GM21786 (cell line): ENCODE results near the gene MSL3B.
"Not testable (repeated sequence)": the region's sequence is repeated elsewhere in the genome, so short reads cannot be mapped to it uniquely, and the experiment has no call there.

Source experiments
- ATAC-seq: cut with Tn5 transposase; IDR thresholded peaks from one replicate; pipeline ENCODE4 v1.9.1; 2021; ENCODE audit not compliant: unreplicated experiment

The MSL3B gene

DNA sequence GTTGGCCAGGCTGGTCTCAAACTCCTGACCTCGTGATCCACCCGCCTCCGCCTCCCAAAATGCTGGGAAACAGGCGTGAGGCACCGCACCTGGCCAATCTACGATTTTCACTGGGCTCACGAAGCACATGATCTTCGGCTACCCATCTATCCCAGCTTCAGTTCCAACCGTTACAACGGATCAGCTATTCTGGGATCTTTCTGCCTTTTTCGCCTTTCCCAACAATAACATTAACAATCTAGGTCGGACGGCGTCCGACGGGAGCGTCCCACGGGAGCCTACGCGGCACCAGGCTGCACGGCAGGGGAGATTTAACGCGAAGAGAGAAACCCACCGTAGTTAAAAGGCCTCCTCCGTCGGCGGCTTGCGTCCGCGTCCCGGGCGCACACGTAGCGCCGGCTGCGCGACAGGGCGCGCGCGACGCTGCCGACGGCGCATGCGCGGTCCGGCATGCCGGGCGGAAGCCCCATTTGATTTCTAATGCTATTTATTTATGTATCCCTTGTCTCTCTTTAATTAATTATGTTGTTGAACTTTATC lies at the start of gene MSL3B:
Gene MSL3B (minus strand): TSS at position 394 of the 540 bp plus-strand sequence.
- peak; percentile 48 for ATAC-seq

- no peak for ATAC-seq
Observed at GRCh38 chr2:233917116-233917515, 48.9 kb upstream of the MSL3B start, which contains the start of gene TRPM8. TRPM8 (plus strand) TSS chr2:233917373; CDS start chr2:233926538, 9,165 bp downstream.

DNA sequence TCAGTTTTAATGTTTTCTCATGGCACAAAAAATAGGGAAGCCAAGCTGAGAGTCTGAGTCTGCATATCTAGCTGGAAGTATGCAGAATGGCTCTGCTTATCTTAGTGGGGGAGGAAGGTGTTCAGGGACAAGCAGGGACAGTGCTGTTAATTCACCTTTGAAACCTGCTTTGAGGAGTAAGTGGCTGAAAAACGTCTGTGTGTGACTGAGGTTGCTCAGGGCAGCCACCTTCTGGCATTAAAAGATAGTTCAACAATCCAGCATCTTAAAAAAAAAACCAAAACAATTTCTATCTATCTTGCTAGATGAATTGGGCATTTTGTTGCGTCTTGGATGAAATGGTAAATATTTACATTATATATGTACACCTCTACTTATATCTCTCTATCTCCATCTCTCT lies 46.9 kb upstream of the MSL3B start:
- ATAC-seq: no peak

- ATAC-seq: no peak
Observed at GRCh38 chr2:233912691-233913423, 44.7 kb upstream of the MSL3B start.

DNA sequence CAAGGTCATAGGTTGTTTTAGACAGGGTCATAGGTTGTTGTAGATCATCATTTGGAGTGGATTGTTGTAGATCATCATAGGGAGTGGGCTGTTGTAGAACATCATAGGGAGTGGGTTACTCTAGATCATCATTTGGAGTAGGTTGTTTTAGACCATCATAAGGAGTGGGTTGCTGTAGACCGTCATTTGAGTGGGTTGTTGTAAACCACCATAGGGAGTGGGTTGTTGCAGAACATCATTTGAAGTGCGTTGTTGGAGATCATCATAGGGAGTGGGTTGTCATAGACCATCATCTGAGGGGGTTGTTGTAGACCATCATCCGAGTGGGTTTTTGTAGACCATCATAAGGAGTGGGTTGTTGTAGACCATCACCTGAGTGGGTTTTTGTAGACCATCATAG lies 39.4 kb upstream of the MSL3B start:
- no peak for ATAC-seq

DNA sequence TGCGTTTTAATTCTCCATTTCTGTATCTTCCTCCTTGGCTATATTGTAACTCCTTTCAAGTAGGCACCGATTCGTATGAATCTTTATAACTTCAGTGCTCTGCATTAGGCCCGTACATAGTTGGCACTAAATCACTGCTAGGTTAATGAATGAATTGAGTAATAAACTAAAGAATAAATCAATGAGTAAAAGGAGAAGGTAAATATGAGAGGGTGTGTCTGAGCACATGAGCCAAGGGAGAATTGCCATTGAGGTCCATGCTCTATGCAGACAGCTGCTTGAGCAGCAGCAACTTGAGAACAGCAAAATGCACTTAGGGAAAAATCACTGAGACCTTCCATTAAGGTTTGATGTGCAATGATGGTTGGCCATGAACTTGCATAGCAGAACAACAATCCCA lies 37.8 kb upstream of the MSL3B start:
- no peak for ATAC-seq

GRCh38 chr2:233901884-233902283 lies 33.7 kb upstream of the MSL3B start:
- no peak for ATAC-seq

GRCh38 chr2:233901367-233901766 lies 33.2 kb upstream of the MSL3B start:
- ATAC-seq: no peak

- not testable (repeated sequence) for ATAC-seq
Observed at GRCh38 chr2:233896253-233896652, 28.1 kb upstream of the MSL3B start.

DNA sequence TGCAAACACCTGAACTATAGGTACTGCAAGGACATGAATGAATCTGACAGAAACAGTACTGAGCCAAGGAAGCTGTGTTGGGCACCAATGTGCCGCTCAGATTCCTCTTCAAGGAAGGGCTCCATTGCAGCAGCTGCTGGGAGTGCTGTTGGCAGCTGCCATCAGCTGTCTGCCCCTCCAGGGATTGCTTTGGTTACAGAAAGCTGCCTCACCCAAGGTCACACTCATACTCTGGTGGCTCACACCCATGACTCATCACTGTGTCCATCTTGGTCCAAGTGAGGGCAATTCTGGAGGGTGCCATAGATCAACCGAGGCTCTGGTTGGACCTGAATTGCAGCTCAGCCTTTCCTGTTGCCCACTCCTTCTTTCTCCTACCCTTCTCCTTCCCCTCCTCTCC lies 24.6 kb upstream of the MSL3B start:
- ATAC-seq: no peak

DNA sequence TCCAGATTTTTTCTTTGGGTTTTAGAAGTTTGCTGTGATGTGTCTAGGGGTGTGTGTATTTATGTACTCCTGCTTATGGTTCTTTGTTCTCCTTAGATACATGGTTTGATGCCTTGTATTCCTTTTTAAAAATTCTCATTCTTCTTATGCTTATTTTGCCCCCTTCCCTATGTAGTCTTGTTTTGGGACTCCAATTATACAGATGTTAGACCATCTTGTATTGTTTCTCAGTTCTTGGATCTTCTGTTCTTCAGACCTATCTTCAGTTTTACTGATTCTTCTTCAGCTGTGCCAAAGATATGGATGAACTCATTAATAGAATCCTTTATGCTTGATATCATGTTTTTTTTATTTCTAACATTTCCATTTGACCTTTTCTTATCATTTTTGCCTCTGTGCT lies 14.2 kb upstream of the MSL3B start:
- ATAC-seq: no peak

GRCh38 chr2:233872125-233872524 lies 3.9 kb upstream of the MSL3B start:
- ATAC-seq: not testable (repeated sequence)

- no peak for ATAC-seq
Observed at GRCh38 chr2:233871432-233871831, 3.2 kb upstream of the MSL3B start.

DNA sequence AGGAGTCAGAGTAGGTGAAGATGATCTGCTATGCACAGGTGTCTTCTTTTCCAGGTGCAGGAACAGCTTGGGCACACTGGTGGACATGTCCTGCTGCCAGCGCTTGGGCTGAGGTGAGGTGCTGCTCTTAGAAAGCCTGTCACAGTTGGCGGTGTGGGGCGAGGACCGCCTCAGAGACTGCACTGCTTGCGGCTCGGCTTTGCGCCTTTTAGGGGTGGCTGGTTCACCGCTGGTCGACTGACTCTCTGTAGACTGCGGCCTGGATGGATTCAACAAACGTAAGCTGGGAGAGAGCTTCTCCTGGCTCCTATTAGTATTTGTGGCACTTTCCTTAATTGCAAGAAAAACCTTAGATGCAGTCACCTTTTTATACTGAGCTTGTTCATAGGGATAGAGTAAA lies 1.7 kb downstream of the MSL3B start:
- ATAC-seq: no peak

- no peak for ATAC-seq
Observed at GRCh38 chr2:233865838-233866237, 2.3 kb downstream of the MSL3B start.

GRCh38 chr2:233862261-233862768 lies 5.9 kb downstream of the MSL3B start:
- ATAC-seq: no peak

- no peak for ATAC-seq
Observed at GRCh38 chr2:233858331-233858730, 9.9 kb downstream of the MSL3B start.

DNA sequence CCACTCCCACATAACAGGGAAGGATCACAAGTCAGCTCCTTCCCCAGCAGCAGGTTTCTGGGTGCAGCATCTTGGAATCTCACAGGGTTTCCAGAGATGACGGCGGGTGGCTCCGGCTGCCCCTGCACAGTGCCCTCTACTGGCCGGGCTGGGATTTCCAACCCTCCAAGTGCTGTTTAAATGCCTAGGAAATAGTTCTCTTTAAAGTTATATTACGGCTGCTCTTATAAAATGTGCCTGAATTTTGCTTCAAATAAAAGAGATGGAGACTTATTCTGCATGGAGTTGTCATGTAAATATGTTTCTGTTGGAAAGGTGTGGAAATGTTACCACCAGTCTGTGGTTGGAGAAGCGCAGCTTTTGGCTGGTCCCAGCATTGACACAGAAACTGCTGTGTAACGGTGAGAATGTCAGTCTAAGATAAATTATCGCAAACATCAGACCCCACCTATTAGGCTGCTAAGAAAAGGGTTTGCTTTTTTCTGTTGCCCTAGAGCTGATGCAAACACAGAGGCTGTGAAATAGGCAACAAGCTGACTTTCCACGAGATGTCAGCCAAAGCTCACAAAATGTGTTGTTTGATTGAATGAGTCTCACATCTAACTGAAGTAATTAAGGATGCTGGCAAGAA lies 10.6 kb downstream of the MSL3B start:
- ATAC-seq: no peak

GRCh38 chr2:233856184-233856583 lies 12.0 kb downstream of the MSL3B start:
- ATAC-seq: no peak

- no peak for ATAC-seq
Observed at GRCh38 chr2:233855345-233855744, 12.8 kb downstream of the MSL3B start.

GRCh38 chr2:233854241-233854981 lies 13.8 kb downstream of the MSL3B start, which contains the start of gene HJURP:
HJURP (minus strand) TSS chr2:233854535; CDS start chr2:233854500, 35 bp downstream.
- ATAC-seq: peak; percentile 98
